GM19395 (cell line): Measurements from ENCODE around the gene DISP3.

Experiments
- ATAC-seq: cut with Tn5 transposase; IDR thresholded peaks from one replicate; pipeline ENCODE4 v1.9.1; 2021; ENCODE audit warnings: mild to moderate bottlenecking, moderate library complexity; ENCODE audit not compliant: unreplicated experiment

The DISP3 gene

DNA sequence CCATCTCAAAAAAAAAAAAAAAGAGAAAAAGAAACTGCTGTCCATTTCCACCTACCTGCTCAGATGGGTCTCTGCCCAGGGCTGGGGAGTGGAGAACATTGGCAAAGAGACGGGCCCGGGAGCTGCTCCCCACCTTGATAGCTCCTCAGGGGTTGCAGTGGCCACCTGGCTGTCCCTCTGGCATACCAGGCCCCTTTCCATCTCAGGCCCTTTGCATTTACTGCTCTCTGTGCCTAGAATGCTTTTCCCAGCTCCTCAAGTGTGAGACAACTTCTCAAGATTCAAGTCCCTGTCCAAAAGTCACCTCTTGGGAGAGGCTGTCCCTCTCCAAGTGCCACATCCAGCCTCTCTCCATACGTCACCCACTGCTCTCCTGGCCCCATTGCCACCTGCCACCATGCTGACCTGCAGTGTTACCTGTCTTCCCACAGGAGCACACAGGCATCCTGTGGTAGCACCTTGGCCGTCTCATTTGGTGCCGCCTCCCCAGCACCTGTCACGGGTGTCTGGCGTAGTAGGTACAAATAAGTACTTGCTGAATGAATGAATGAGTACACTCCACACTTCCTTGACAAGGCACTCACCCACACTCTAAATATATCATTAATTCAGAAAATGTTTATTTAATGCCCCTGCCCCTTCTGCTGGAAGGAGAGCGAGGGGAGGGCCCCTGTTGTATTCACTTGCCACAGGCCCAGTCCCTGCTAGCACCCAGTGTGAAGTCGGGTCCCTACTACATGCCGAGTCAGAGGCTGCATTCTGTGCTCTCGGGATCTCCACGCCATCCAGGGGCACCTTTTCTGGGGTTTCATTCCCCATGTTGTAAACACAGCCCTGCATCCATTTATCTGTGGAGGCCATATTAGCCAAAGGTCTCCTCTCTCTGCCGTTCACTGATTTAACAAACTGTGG, 48.8 kb downstream of the DISP3 start:
- ATAC-seq = no peak

- ATAC-seq = no peak
Observed at GRCh38 chr1:11528611-11529261, 49.8 kb downstream of the DISP3 start.

GRCh38 chr1:11529330-11529729, 50.4 kb downstream of the DISP3 start:
- no peak for ATAC-seq

- ATAC-seq = no peak
Observed at GRCh38 chr1:11529763-11530730, 51.1 kb downstream of the DISP3 start.

- no peak for ATAC-seq
Observed at GRCh38 chr1:11530731-11531311, 51.9 kb downstream of the DISP3 start.

- ATAC-seq = no peak
Observed at GRCh38 chr1:11531314-11531870, 52.4 kb downstream of the DISP3 start.

GRCh38 chr1:11531943-11532342, 53.0 kb downstream of the DISP3 start:
- no peak for ATAC-seq

- ATAC-seq = no peak
Observed at GRCh38 chr1:11533790-11534787, 55.1 kb downstream of the DISP3 start.

DNA sequence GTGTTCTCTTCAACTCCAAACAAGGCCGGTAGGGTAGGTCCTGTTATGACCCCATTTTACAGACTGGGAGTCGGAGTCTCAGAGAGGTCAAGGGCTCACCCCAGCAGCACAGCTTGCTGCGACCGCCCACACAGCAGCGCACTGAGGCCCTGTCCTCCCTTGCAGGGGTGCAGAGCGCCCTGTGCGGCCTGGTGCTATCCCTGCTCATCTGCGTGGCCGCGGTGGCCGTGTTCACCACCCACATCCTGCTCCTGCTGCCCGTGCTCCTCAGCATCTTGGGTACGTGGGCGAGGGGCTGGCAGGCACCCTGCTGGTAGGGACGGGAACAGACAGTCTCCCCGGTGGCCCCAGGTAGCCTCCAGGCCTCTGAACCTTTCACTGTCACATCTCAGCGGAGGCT, 55.9 kb downstream of the DISP3 start:
- no peak for ATAC-seq

DNA sequence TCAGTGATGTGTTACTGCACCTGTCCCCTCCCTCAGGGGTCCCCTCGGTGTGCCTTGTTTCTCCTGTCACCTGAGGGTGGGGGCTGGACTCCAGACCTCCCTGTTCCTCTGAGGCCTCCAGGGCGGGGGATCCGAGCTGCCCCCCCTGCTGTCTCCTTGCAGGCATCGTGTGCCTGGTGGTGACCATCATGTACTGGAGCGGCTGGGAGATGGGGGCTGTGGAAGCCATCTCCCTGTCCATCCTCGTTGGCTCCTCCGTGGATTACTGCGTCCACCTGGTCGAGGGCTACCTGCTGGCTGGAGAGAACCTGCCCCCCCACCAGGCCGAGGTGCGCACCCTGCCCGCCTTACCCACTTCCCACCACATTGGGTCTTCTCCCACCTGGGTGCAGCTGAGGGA, 56.4 kb downstream of the DISP3 start:
- no peak for ATAC-seq

- ATAC-seq = no peak
Observed at GRCh38 chr1:11535761-11536572, 57.0 kb downstream of the DISP3 start.

GRCh38 chr1:11536573-11537379, 57.8 kb downstream of the DISP3 start:
- ATAC-seq = no peak

DNA sequence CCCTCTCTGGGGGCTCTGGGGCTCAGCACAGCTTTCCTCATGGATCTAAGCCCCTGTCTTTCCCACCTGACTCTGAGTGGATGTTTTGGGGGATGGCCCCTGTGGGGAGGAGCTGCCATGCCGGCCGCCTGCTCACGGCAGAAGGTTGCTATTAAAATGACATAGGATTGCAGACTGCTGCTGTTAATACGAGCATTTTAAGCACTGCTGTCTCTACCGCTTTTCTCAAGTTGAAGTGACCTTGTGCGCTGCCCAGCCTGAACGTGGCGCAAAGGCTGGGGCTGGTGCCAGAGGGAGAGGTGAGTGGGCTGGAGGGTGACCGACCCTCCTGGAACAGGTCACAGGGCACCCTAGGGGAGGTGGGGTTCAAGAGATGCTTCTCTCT, 58.4 kb downstream of the DISP3 start:
- no peak for ATAC-seq

DNA sequence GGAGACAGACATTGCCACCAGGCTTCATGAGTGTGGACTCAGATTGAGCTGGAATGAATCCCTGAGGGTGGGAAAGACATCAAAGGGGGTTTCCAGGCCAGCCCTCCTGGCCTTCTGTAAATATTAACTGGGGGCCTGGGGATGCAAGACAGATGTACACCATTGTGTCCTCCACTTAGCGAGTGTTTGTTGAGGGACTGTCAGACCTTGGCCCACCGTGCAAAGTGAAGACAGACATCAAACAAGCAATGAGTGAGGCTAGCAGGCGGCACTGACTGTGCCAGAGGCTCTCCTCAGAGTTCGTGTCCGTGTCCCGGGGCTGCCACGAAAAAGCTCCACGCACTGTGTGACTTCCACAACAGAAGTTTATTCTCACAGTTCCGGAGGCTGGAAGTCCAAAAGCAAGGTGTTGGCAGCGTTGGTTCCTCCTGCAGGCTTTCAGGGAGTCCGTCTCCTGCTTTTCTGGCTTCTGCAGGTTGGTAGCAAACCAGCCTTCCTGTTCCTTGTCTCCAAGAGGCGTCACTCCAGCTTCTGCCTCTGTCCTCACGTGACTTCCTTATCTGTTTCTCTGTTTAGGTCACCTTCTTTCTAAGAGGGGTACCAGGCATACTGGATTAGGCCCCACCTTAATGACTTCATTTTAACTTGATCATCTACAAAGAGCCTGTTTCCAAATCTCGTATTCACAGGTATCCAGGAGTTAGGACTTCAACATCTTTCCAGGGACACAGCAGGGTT, 59.1 kb downstream of the DISP3 start:
- no peak for ATAC-seq

- no peak for ATAC-seq
Observed at GRCh38 chr1:11538886-11539285, 59.9 kb downstream of the DISP3 start.

DNA sequence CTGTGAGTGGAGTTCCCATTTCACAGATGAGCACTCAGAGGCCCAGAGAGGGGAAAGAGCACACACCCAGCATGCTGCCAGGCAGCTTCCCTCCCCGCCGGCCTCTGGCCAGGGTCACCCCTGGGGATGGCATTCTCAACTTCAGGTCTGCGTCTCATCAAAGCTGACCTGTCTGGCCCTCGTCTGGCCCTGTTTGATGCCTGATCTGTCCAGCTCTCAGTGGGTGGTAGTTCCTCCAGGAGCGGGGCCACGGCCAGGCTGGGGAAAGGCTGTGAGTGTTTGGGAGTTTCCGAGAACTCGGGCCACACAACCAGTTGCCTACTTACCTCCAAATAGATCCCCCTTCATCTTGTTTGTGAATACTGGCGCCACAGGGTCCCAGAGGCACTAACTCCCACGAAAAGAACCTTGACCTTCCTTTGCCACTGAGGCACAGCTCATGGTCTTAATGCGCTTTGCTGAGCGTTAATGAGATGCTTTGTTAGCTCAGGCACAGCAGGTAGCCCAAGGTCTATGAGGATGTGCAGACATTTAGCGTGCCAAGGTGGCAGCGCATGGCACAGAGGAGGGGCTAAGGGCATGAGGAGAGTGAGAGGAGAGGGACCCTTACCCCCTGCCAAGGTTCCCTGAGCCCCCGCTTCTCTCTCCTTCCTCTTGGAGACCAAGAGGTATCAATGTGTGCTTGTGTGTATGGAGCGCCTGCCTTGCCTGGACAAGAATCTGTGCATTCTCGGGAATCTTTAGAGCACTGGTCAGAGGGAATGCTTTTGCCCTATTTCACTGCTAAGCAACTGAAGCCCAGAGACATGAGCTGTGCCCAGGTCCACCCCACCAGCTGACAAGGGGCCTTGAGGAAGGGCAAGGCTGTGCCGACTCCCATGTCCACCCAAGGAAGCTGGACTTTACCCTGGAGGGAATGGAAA, 61.2 kb downstream of the DISP3 start:
- ATAC-seq = no peak
